ENCODE results near the gene AVPR2.

Gene AVPR2

GRCh38 chrX:153903991-153904957 lies at the start of gene AVPR2:
Gene AVPR2, plus strand, starts transcription at chrX:153904673. Its CDS starts 473 bp downstream, at chrX:153905146.
- TF ChIP-seq CTCF (IDR thresholded peaks at IDR 0.05; ENCODE audit: low read length) (no peak), EZH2 (optimal IDR thresholded peaks at IDR 0.05; ENCODE audit: low read depth, low read length) (no peak), EZH2phosphoT487 (IDR thresholded peaks at IDR 0.05; ENCODE audit: low read length) (no peak)
- H3K4me1 ChIP-seq (ENCODE audit: low read length): 0 out of 2 replicates have a peak, but pooled peaks cover 9% of the 10 kb centered on the region
- no peaks in the 10 kb centered on the region for H3K36me3 ChIP-seq (replicated peaks; ENCODE audit: insufficient read depth, low read length)
- H4K20me1 ChIP-seq (ENCODE audit: insufficient read depth, low read length): no peaks in the 10 kb centered on the region
- no peaks in the 10 kb centered on the region for H3K27me3 ChIP-seq (replicated peaks; ENCODE audit: insufficient read depth, low read length)
- H3K4me2 ChIP-seq (ENCODE audit: low read depth, low read length): no peak within 1 kb of the TSS
- no peaks in the 10 kb centered on the region for H3K9me3 ChIP-seq (replicated peaks; ENCODE audit: insufficient read depth, low read length)
- no peak within 1 kb of the TSS for H3K27ac ChIP-seq (ENCODE audit: low read length)
- H2AFZ ChIP-seq (ENCODE audit: low read length): no peak within 1 kb of the TSS
- no peaks in the 10 kb centered on the region for H3K79me2 ChIP-seq (ENCODE audit: low read length)
- no peak within 1 kb of the TSS for H3K4me3 ChIP-seq (ENCODE audit: low read length)
- no peak within 1 kb of the TSS for H3K9ac ChIP-seq (ENCODE audit: low read length)
- peaks cover 3% of the 10 kb centered on the region; the same call in 1 of the 2 replicates for H3F3A ChIP-seq (ENCODE audit: insufficient read depth, low read length)
- H3K9me2 ChIP-seq (replicated peaks; ENCODE audit: insufficient read depth, low read length): no peaks in the 10 kb centered on the region
- no peak for DNase-seq

GRCh38 chrX:153854702-153855101 lies 49.8 kb upstream of the AVPR2 start:
- DNase-seq: no peak
- Histone ChIP-seq H4K20me1 (ENCODE audit: insufficient read depth, low read length) (no peaks in the 10 kb centered on the region), H3K27me3 (replicated peaks; ENCODE audit: insufficient read depth, low read length) (peaks cover 30% of the 10 kb centered on the region), H3K9me2 (replicated peaks; ENCODE audit: insufficient read depth, low read length) (no peaks in the 10 kb centered on the region), H2AFZ (ENCODE audit: low read length) (no peak overlapping the region), H3K9me3 (replicated peaks; ENCODE audit: insufficient read depth, low read length) (no peaks in the 10 kb centered on the region), H3K27ac (ENCODE audit: low read length) (no peak overlapping the region), H3K36me3 (replicated peaks; ENCODE audit: insufficient read depth, low read length) (no peaks in the 10 kb centered on the region), H3K79me2 (ENCODE audit: low read length) (no peaks in the 10 kb centered on the region), H3K4me2 (ENCODE audit: low read depth, low read length) (no peak overlapping the region), H3K4me1 (ENCODE audit: low read length) (no peaks in the 10 kb centered on the region), H3F3A (ENCODE audit: insufficient read depth, low read length) (no peaks in the 10 kb centered on the region), H3K4me3 (ENCODE audit: low read length) (no peak overlapping the region), H3K9ac (ENCODE audit: low read length) (no peak overlapping the region)
- TF ChIP-seq EZH2phosphoT487 (IDR thresholded peaks at IDR 0.05; ENCODE audit: low read length): no peak
- TF ChIP-seq EZH2 (optimal IDR thresholded peaks at IDR 0.05; ENCODE audit: low read depth, low read length): no peak
- no peak for TF ChIP-seq CTCF (IDR thresholded peaks at IDR 0.05; ENCODE audit: low read length)

GRCh38 chrX:153857348-153857903 lies 47.0 kb upstream of the AVPR2 start:
- no peak for DNase-seq
- TF ChIP-seq CTCF (IDR thresholded peaks at IDR 0.05; ENCODE audit: low read length): no peak
- H3K9me2 ChIP-seq (replicated peaks; ENCODE audit: insufficient read depth, low read length): no peaks in the 10 kb centered on the region
- no peaks in the 10 kb centered on the region for H4K20me1 ChIP-seq (ENCODE audit: insufficient read depth, low read length)
- no peaks in the 10 kb centered on the region for H3K4me1 ChIP-seq (ENCODE audit: low read length)
- H3K4me2 ChIP-seq (ENCODE audit: low read depth, low read length): no peak overlapping the region
- H3K27ac ChIP-seq (ENCODE audit: low read length): no peak overlapping the region
- no peaks in the 10 kb centered on the region for H3K36me3 ChIP-seq (replicated peaks; ENCODE audit: insufficient read depth, low read length)
- H3K4me3 ChIP-seq (ENCODE audit: low read length): no peak overlapping the region
- H3K9me3 ChIP-seq (replicated peaks; ENCODE audit: insufficient read depth, low read length): no peaks in the 10 kb centered on the region
- no peak overlapping the region for H2AFZ ChIP-seq (ENCODE audit: low read length)
- no peaks in the 10 kb centered on the region for H3K79me2 ChIP-seq (ENCODE audit: low read length)
- H3F3A ChIP-seq (ENCODE audit: insufficient read depth, low read length): no peaks in the 10 kb centered on the region
- H3K27me3 ChIP-seq (replicated peaks; ENCODE audit: insufficient read depth, low read length): peaks cover 41% of the 10 kb centered on the region
- no peak overlapping the region for H3K9ac ChIP-seq (ENCODE audit: low read length)
